GM19043 (cell line): ENCODE results near the gene EPB41L5.
A peak's percentile ranks its signal among the peaks of the same experiment; 100 is the strongest.

Experiments used
- ATAC-seq: cut with Tn5 transposase; IDR thresholded peaks from one replicate; pipeline ENCODE4 v1.9.1; 2021; ENCODE audit warnings: low read depth; ENCODE audit not compliant: unreplicated experiment

The EPB41L5 gene

DNA sequence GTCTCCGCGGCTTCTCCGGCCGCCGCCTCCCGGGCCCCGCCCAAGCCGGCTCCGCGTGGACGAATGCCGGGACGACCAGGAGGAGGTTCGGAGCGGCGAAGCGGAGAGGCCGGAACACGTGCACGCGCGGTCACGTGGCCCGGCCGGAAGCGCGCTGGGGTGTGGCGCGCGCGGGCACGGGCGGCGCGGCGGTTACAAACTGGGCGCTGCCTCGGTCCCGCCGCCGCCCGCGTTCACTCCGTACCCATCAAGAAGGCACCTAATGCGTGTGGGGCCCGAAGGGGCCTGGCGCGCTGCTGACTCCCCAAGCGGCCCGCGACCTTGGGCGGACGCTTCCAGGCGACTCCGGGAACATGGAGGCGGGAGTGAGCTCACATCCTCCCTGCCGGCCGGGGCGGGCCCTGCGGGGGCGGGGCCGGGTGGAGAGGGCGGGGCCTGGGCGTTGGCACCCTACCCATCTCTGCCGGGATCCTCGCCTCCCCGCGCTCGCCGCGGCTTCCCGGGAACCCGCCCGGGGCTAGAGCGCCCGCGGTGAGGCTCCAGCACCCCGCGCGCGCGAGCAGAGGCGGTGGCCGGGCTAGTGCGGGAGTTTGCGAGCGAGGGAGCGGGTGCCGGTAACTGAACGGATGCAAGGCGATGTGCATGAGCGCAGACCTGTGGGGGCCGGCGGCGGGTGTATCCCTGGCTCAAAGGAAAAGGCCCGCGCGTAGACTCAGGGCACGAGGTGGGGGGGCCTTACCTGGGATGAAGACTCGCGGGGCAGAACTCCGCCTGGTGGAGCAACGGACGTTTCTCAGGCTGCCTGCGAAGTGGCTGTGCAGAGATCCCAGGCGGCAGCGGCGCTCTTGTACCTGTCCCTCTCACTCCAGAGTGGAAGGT lies 210.4 kb downstream of the EPB41L5 start, which contains the start of gene TMEM185B:
TSS of gene TMEM185B (minus strand) at position 367 of the 879 bp plus-strand sequence. CDS start 424 bp downstream, outside the sequence.
- ATAC-seq, result peak; percentile 82

DNA sequence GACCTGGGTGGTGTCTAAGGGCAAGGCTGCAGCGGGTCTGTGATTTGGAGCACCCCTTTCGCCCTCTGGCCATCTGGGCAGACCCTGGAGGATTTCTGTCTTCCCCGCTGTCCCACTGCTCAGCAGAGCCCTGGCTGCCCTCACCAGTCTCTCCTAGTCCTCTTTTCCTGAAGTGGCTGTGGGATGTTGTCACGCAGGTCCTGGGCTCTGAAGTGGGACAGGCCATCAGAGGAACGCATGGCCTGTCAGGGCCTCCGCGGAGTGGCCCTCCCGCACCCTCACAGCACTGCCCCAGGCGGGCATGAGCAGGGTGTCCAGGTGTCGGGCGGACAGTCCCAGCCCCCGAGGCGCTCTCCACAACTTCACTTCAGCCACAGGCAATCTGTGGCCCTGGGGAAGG lies 211.4 kb downstream of the EPB41L5 start:
- ATAC-seq, result no peak

DNA sequence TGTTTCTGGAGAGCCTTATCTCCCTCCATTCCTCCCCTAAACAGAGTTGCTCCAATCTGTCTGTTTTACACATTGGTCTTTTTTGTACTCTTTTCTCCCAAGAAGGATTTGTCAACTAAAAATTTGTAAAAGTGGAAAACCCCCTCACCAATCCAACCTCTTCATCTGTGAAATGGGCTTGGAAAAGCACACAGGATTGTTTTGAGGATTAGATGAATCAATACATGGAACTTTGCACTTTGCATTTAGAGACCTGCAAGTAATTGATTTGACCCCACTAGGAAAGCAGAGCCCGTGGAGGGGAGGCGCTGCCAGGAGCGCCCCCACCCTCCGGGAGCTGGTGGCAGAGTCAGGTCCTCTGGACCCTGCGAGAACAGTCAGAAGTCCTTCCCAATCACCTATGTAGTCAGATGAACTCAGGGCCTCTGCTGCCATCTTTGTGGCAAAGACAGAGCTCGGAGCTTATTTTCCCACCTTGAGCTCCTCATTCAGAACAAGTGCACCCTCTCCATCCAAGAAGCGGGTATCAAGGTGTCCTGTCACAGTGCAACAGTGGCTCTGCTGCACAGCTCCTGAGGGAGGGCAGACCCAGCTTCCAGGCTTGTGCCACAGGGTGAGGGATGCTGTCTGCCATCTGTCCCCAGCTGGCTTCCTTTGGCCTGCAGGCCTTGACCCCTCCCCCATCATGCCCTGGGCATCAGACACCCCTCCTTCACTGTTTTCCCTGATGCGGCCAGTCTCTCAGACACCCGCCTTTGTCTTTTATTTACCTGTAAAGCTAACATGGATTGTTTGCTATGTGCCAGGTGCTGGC lies 212.1 kb downstream of the EPB41L5 start:
- no peak for ATAC-seq

DNA sequence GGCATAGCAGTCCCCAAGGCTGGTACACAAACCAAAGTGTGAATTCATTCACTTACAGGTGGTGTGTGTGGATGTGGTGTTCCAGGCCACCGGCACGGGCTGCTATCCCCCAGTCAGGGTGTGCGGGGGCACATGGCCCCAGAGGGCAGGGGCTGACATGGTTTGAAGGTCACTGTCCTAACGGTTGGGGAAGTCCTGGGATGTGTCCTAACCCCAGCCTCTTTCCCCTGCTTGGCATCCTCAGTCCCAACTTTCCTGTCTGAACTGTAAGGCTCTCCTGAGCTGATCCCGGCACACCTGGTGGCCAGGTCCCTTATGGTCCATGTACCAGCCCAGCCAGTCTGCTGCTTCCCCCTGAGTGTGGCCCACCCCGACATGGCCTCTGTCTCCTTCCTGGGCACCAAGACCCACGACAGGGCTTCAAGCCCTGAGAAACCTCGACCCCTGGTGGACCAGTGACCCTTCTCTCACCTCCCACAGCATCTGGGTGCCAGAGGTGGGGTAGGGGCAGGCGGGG lies 212.7 kb downstream of the EPB41L5 start:
- ATAC-seq, result no peak

DNA sequence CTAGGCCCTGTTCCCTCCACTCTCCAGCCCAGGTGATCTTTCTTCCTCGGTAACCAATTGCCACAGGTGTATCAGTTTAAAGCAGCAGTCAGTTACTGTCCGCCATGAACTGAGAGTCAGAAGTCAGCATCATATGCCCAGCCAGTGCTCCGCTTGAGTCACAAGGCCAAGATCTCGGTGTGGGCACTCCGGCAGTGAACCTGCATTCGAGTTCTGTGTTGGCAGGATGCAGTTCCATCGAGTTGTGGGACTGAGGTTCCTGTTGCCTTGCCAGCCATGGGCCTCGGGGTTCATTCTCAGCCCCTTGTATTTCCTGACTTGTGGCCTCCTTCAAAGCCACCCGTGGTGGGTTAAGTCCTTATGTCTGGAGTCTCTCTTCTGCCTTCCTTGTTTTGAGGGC lies 213.4 kb downstream of the EPB41L5 start:
- no peak for ATAC-seq

DNA sequence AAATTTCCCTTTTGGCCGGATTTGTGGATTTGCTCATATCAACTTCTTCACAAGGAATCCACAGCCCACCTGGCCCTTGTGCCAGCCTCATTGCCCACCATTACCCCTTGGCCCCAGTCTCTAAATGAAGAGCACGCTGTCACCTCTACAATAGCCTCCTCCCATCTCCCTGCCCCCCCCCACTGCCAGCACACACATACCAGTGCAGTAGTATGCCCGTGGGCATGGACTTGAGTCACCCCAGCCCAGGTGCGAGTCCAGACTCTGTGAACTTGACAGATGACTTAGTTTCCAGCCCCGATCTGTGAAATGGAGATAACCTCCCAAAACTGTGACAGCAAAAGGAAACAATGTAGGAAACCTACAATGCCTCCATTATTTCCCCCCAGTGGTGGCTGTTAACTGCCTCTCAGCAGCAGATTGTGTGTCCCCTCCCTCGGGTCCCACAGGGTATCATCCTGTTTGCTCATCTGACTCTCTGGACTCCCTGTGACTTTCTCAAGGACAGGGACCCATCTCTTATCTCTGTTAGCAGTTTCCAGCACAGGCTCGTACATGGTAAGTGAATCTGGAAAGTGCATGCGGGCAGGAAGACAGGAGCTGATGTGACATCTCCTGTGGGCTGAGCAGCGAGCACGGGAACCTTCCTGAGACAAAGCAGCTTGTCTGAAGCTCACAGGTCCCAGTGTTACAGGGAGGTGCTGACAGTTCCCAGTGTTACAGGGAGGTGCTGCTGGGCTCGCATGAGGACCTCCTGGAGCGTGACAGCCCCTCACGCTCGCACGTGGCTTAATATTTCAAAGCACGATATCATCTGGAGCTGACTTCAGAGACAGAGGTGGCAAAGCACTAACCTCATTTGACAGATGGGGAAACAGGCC lies 214.5 kb downstream of the EPB41L5 start:
- ATAC-seq, result no peak

DNA sequence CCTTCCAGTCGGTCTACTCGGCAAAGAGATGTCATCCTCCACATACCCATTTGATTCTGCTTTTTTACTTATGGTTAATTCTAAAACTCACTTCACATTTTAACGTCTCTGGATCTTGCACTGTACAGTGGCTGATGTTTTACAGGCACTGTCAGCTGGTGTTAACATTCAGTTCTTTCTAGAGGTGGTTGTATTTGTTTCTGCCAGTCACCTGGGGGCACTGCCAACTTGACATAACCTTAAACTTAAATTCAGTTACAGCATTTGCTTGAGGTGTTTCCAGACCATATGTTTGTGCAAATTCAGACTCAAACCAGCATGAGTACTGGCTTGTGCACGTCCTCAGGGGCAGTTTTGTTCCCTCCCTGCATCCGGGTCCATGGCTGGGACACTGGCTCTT lies 215.6 kb downstream of the EPB41L5 start:
- ATAC-seq, result no peak
